Measurements from ENCODE around the gene MTMR1.
A peak's percentile ranks its signal among the peaks of the same experiment; 100 is the strongest.

Gene MTMR1

DNA sequence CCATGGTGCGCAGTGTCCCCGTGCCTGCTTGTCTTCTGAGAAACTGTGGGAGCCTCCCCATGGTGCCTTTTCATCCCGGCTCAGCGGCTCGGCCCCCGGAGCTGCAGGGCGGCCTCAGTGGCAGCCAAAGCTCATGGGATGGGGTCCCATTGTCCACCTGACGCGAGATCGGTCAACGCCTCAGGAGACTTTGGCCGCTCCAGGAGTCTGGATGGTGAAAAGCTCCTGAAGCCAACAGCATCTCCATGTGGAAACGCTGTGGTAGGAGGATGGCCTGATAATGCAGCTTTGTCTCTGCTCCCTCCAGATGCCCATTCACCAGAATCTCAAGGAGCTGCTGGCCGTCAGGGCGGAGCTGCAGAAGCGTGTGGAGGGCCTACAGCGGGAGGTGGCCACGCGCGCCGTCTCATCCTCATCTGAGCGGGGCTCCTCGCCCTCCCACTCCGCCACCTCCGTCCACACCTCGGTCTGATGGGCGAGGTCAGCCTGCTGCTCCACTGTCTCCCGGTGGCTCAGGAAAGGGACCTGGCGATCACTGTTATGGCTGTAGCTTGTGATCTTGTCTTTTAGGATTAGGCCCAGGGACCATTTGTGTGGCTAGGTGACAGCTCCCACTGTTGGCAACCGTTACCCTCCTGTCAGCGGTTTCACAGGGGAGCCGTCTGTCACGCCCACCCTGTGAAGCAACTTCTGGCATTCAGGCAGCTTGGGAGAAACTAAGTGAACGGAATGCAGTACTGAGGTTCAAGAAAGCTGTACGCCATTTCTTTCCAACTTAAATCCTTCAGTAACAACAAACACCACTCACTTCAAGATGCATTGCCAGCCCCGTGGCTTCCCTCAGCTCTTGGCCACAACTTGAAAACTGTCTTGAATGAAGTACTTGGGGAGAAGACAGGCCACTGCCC, 69.3 kb downstream of the MTMR1 start:
- DNase-seq (ENCODE audit: low spot score) = no peak

DNA sequence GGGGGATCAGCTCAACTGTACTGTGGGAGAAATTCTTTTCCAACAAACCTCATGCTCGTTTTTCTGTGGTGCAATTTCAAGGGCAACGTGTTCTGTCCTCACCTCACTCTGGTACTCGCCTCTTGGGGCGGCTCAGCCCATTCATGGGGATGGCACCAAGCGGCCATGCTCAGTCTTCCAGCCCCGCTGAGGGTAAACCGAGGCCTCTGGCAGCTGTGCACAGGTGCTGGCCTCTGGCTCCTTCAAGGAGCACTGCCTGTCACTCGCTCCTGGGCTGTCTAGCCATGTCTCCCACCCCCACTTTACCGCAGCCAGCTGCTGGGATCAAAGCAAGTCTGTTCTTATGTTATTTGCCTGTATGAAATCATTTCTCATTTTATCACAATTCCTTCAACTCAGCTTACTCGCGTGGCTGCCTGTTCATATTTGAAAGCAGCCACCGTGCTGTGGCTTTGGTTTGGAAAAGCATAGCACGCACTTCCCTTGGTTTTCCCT, 70.2 kb downstream of the MTMR1 start:
- DNase-seq (ENCODE audit: low spot score) = no peak

DNA sequence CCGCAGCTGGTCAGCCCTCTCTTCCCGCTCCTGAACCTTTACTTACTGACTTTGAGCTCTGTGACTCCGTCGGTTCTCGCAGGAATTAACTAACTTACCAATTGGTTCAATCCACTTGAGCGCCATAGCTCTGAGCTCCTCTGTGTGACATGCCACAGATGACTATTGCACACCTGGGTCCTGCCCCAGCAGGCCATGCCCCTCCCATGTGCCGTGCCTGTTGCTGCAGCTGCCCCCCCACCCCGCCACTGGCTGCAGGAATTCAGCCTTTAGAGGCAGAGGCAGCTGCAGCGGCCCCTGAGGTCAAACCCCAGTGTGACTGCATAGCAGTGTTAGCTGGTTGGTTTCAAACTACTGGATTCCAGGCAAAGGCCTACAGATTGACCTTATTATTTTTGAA, 70.6 kb downstream of the MTMR1 start:
- no peak for DNase-seq (ENCODE audit: low spot score)

DNA sequence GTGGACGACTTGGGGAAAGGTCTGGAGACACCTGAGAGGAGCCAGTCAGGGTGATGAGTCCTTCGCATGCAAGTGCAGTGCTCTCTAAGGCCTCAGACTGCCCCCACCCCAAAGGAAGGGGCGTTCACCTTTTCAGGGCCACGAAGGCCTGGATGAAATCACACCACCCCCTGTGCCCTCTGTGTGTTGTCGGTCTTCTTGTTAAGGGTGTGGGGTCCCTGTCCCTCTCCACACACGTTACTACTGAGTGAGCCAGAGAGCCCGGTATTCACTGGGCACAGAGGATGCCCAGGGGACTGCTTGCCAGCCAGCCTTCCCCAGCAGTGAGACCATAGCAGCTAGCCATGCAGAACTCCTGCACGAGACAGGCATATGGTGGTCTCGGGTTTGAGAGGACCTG, 72.0 kb downstream of the MTMR1 start:
- DNase-seq (ENCODE audit: low spot score) = no peak

DNA sequence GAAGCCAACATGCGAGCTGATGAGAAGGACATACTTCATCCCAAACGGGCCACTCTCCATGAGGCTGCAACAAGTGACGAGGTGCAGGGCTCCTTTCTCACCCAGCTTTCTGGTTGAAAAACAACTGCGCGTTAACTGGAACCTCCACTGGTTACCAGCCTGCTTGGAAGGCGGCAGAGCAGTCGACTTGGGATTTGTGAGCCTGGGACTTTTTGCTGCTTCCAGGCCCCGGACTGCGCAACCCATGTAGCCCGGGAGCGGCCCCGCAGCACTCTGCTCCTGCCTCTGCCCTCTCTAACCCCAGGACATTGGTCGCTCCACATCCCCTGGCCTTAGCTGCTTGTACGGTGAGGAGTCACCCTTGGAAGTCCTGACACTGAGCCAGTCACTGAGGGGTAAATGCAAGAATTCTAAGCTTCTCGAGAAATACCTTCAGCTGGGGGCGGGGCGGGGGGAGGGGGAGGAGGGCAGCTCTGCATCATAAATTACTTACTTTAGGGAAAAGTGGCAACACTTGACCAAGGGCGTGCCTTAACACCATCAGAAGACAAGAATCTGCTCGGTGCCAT, 72.7 kb downstream of the MTMR1 start:
- DNase-seq (ENCODE audit: low spot score) = no peak

DNA sequence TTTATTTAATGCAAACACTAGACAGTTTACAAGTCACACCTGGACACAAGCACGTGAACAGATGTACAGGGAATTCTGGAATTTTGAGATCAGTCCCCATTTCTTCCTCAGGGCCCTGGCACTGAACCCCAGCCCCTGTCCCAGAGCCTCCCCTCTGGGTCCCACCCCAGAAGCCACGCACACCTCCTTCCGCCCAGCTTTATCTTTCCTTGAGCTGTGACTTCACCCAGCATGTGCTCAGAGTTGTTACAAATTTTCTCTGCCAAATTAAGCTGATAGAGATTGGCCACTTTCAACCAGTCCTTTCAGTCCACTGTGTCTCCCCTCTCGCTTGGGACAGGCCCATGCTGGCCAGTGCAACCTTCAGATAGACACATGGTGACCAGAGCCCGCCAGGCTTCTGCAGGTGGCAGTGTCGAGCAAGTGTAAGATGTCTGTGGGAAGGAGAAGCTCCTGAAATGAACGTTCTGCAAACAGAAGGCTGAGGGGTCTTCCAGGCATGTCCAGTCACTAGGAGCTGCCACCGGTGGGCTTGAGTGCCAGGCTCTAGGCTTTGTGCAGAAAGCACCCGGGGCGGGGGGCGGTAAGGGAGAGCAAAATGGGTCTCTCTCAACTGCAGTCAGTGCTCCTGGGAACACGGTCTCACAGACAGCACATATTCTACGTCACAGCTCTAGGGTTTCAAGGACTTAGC, 73.3 kb downstream of the MTMR1 start:
- DNase-seq (ENCODE audit: low spot score) = no peak

DNA sequence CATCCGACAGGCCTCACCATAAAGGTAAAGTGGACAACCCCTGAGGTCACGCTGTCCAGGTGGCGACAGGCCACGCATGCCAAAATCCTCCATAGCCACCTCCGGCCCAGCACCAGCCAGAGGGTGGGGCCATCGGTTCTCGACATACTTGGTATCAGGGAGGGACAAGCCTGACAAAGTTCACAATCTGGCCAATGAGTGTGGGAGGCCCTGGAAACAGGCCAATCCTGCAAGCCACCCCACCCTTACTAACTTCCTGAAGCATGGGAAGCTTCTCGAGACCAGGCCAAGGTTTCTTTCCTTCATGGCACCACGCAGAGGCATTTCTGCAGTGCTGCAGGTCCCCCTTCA, 73.8 kb downstream of the MTMR1 start:
- no peak for DNase-seq (ENCODE audit: low spot score)

DNA sequence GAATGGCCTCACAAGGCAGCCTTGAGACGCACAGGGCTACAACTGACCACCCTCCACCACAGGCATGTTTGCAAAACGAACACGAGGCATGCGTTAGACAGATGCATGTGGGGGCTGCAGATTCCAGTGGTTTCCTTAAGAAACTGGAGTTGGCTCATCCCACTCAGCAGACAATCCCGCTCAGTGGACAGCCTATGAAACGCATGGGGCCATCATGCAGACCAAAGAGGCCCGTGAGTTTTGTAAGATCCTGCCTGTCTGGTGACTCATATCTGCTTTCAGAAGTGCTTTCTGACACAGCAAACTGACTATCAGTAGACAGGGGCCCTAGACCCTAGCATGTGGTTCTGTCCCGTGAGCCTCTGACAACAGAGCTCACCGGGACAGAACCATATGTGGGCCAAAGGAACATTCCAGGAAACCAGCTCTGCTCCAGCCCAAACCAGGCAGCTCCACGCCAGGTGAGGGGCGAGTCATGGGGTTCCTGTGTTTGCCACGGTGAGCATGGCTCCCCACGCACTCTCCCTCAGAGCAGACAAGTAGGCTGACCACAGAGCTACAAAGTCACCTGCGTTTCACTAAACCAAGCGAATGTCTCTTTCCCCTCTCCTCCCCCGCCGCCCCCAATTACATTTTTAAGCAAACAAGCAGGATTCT, 74.4 kb downstream of the MTMR1 start:
- no peak for DNase-seq (ENCODE audit: low spot score)

DNA sequence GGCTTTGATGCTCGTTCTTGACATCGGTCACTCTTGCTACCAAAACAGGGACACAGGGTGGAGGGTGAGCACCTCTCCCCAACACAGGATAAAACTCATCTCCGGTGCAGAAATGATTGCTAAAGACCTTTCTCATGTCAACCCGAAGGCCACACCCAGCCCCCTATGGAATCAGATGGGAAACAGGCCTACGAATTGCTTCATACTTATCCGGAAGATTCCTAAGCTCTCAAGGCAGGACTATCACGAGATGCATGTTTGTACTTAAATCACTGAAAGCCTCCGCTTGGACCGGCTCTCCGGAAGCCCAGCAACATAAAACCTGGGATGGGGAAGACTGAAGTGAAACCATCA, 74.9 kb downstream of the MTMR1 start:
- DNase-seq (ENCODE audit: low spot score) = no peak

DNA sequence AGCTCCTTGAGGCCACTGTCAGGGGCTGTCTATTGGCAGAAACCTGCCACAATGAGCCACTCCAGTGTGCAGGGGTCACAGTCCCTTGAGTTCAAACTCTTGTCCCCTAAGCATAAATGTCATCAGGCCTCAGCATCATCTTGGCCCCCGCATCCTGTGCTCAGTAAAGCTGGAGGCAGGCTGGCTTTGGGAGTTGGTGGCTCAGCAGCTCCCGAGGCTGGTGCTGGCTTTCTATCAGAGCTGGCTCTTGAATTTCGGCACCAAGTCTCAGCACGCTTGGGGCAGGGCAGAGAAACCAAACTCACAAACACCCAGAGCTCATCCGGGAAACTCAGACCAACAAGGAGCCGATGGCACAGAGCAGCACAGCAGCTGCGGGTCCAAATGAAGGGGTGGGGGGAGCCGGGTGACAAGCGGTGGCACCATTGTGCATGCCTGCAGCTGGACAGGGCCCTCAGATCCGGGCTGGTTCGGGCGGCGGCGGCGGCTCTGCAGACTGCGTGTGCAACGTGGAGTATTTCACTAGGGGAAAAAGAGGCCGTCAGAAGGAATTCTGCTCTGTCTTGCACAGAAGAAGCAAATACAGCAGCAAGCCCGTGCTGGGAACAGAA, 75.5 kb downstream of the MTMR1 start:
- no peak for DNase-seq (ENCODE audit: low spot score)

DNA sequence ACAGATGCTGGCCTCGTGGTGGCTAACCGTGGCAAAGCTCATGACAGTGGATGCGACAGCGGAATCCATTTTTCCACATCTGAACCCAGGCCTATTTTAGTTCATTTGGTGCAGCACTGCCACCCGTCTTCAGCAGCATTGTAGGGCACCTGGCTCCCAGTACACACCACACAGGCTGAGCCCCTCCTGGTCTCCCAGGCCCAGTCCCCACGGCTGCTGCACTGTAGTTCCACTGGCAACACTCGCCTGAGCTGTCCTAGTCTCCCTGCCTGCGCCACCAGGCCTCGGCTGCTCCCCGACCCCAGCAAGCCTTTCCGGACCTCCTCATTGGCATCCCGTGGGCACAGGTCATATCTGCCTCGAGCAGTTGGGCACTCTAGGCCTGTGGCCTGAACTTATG, 76.2 kb downstream of the MTMR1 start:
- no peak for DNase-seq (ENCODE audit: low spot score)

DNA sequence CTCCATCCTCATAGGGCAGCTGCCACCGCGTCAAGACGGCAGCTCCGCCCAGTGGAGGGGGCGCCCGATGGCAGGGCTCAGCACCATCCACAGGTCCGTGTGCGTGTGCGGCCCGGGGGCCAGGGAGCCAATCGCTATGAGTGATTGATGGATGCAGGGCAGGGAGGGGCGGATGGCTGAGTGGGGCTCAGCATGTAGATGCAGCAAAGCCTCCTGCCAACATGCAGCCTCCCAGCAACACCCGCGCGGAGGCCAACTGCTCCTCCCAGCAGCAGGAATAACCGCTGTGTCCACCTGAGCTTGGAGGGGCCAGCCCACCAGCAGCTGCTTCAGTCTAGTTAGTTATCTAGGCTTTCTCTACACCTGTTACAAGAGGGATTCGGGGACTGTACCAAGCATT, 77.4 kb downstream of the MTMR1 start:
- no peak for DNase-seq (ENCODE audit: low spot score)

DNA sequence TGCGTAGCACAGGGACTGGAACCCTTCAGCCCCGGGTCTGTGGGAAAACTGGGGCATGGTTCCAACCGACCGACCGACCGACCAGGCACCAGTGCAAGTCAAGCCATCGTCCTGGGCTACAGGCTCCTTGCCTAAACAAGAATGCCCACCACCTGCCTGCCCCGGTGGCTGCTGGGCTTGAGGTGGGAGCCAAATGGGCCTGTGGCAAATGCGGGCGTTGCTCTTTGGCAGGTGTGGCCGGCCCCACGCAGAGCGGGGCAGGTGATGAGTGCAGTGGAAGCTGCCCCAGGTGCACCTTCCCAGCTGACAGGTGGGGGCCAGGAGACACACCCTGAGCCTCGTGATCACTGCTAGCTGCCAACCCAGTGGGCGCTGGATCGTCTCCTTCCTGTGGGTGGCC, 77.9 kb downstream of the MTMR1 start:
- no peak for DNase-seq (ENCODE audit: low spot score)

DNA sequence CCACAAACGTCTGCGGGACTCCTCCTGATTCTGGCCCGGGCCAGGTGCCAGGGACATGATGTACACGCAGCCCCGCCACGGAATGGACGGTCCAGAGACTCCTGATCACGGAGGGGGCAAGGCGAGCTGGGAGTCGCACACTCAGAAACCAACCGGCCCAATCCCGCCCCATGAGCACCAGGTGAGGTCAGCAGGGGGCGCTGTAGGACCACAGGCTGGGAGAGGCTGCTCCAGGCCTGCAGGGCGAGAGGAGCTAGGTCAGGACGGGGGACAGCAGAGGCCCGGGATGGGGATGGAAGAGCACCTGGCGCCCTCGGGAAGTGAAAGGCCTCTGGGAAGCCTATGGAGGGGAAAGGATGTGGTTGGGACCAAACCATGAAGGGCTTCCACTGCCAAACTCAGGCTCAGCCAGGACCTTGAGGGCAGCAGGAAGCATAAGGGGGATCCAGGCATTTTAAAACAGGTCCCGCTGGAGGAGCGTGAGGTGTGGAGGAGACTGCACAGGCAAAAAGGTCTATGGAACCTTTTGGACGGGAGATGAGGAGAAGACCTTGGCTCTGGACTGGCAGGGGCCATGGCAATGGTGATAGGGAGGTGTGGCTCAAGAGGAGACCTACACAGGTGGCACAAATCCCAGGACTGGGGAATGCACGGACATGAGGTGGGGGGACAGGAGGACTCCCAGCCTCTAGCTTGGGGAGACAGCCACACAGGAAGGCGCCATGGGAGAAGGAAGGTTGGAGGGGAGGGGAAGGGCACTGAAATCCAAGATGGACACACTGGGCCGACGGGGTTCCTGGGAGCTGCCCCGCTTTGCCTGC, 79.2 kb downstream of the MTMR1 start:
- peak; percentile 84 for DNase-seq (ENCODE audit: low spot score)

DNA sequence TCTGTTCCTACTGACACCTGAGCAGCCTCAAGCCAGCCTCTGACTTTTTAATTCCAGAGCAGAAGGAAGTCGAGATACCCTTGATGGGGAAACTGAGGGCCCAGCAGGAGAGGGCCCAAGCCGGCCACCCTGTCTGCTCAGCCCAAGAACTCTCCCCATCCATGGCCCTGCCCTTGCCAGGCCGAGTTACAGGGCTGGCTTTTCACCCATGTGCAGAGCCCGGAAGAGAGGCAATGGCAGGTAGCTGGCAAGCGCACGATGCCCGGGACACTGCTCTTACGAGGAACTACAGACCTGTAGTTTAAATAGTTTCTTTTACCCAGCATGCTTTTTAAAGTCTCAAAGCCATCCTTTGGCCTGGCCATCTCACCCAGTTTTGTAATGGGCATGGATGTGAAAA, 79.9 kb downstream of the MTMR1 start:
- DNase-seq (ENCODE audit: low spot score) = no peak

DNA sequence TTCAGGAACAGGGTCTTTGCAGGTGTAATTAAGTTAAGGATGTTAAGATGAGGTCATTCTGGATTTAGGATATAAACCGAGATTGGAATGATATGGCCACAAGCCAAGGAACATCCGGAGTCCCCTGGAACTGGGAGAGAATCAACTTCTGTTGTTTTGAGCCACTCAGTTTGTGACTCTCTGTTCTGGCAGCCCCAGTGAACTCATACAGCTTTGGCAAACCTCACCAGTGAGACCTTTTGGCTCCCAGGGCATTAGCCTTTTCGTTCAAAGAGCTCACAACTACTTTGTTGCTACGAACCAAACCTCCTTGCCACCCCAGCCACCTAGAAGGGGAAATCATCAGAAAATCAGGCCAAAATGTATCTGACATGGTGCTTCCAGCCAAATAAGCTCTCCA, 80.4 kb downstream of the MTMR1 start:
- no peak for DNase-seq (ENCODE audit: low spot score)

DNA sequence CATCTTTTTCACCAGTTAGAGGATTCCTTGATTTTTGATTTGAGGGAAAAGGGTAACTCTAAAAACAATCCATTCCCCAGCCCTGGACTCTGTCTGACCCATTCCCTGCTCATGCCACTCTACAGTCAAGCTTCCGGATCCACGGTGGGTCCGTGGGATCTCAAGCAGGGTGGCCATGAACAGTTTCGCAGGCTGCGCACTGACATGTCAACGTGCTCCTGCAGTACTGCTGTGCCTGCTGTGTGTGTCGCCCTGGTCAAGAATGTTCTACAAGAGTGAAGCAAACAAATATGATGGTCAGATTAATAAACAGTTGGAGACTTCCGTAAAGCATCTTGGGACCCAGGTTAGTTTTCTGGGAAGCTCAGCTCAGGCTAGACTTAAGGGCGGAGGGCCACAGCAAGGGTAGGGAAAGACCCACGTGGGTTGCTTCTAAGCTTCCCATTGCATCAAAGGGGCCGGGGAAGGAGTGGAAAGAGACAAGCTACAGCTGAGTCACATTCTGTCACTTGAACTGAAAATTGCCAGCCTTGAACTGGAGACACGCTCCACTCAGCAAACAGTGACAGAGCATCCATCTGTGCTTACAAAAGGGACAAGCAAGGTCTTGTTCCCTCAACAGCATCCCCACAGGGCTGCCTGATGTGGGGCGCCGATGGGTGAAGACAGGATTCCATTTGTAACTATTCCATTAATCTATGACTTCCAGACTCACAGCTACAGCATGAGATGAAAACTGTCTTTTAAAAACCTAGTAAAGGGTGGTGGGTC, 81.8 kb downstream of the MTMR1 start:
- DNase-seq (ENCODE audit: low spot score) = no peak

DNA sequence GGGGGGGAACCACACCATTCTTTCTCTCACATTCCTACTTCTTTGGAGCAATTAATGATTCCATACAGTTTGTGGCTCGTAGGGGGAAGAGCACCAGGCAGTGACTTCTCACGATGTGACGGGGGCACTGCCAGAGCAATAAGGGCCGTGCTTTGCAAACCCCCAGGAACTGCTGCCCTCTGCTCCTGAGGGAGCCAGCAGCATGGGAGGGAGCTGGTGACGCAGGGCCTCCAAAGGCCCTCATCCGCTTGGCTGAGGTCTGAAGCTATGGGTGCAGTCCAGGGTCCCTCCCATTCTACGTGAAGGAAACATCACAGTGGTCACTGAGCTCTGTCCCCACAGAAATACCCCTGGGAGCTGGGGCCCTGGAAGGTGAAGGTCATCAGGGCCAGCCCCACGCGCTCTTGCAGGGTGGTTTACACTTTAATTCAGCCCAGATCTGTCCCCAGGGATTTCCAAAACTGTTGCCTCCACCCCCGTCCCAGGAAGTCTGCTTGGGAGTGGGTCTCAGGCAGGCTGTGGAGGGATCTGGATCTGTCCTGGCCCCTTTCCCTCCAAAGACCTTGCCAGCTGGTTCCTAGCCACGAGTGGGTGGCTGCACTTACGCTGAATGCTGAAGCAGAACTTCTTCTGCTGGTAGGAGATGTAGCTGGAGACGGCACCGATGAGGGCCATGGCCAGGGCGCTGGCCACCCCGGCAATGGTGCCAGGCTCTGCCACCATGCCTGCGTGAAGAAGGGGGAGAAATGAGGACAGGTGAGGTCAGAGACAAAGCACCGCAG, 82.6 kb downstream of the MTMR1 start:
- DNase-seq (ENCODE audit: low spot score) = no peak

DNA sequence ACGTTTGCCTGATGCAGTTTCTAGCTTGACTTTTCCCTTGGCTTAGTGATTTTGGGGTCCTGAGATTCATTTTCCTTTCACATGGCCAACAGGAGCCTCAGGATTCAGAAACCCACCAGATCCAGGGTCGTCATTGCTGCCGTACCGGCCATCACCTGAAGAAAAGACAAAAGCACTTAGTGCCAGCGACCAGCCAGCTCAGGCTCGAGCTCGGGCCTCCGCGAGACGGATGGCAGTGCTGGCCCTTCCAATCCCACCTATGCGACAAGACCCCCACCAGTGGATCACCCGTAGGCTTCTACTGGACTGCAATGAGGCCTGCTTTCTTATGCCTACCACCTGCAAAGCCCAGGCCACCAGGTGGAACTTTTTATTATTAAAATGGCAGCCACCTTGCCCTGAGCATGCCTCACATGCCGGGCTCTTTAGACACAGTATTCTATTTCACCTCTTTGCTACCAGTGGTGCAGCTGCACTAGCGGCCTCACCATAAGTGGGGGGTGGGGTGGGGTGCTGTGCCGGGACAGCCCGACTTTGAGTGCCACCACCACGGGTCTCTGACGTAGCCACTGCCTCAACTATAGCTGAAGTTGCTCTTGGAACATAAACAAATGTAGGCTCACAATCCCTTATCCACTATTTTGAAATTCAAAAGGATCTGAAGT, 84.3 kb downstream of the MTMR1 start:
- no peak for DNase-seq (ENCODE audit: low spot score)

All from D341Med (cell line).